Measurements from ENCODE around the gene CCNI2.

DNA sequence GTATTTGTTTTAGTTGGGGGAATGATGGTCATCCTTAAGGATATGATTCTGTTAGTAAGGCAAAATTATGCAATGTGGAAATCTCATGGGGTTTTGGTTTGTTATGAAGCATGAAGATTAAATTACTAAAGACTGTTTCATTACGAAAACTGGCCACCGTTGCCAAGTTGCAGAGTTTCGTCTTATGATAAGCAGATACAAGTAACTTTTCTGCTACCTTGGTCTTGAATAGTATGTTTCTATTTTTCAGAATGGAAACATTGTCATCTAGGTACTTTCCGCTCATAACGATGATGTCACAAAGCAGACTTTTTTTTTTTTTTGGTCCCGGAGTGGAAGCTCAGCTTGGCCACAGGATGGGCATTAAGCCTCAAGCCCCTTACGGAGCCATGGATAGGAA is 4.2 kb downstream of the CCNI2 start:
- TF ChIP-seq, protein P1, sequence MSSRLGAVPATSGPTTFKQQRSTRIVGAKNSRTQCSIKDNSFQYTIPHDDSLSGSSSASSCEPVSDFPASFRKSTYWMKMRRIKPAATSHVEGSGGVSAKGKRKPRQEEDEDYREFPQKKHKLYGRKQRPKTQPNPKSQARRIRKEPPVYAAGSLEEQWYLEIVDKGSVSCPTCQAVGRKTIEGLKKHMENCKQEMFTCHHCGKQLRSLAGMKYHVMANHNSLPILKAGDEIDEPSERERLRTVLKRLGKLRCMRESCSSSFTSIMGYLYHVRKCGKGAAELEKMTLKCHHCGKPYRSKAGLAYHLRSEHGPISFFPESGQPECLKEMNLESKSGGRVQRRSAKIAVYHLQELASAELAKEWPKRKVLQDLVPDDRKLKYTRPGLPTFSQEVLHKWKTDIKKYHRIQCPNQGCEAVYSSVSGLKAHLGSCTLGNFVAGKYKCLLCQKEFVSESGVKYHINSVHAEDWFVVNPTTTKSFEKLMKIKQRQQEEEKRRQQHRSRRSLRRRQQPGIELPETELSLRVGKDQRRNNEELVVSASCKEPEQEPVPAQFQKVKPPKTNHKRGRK (CRISPR knock-in tag; IDR thresholded peaks at IDR 0.05; ENCODE audit: borderline replicate concordance) = no peak
- TF ChIP-seq SP1 (CRISPR knock-in tag; conservative IDR thresholded peaks at IDR 0.05) = no peak
- TF ChIP-seq, protein P2, sequence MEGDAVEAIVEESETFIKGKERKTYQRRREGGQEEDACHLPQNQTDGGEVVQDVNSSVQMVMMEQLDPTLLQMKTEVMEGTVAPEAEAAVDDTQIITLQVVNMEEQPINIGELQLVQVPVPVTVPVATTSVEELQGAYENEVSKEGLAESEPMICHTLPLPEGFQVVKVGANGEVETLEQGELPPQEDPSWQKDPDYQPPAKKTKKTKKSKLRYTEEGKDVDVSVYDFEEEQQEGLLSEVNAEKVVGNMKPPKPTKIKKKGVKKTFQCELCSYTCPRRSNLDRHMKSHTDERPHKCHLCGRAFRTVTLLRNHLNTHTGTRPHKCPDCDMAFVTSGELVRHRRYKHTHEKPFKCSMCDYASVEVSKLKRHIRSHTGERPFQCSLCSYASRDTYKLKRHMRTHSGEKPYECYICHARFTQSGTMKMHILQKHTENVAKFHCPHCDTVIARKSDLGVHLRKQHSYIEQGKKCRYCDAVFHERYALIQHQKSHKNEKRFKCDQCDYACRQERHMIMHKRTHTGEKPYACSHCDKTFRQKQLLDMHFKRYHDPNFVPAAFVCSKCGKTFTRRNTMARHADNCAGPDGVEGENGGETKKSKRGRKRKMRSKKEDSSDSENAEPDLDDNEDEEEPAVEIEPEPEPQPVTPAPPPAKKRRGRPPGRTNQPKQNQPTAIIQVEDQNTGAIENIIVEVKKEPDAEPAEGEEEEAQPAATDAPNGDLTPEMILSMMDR (IDR thresholded peaks at IDR 0.05) = no peak
- TF ChIP-seq CREB1 (CRISPR knock-in tag; IDR thresholded peaks at IDR 0.05) = no peak
- no peak for TF ChIP-seq TCF7 (CRISPR knock-in tag; IDR thresholded peaks at IDR 0.05; ENCODE audit: low read depth)
- TF ChIP-seq NR1H2 (CRISPR knock-in tag; IDR thresholded peaks at IDR 0.05) = no peak
- no peak for TF ChIP-seq ETV6 (CRISPR knock-in tag; IDR thresholded peaks at IDR 0.05)
- TF ChIP-seq, protein P3, sequence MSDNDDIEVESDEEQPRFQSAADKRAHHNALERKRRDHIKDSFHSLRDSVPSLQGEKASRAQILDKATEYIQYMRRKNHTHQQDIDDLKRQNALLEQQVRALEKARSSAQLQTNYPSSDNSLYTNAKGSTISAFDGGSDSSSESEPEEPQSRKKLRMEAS (CRISPR knock-in tag; IDR thresholded peaks at IDR 0.05) = no peak
- TF ChIP-seq, protein P4, sequence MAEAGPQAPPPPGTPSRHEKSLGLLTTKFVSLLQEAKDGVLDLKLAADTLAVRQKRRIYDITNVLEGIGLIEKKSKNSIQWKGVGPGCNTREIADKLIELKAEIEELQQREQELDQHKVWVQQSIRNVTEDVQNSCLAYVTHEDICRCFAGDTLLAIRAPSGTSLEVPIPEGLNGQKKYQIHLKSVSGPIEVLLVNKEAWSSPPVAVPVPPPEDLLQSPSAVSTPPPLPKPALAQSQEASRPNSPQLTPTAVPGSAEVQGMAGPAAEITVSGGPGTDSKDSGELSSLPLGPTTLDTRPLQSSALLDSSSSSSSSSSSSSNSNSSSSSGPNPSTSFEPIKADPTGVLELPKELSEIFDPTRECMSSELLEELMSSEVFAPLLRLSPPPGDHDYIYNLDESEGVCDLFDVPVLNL (CRISPR knock-in tag; IDR thresholded peaks at IDR 0.05; ENCODE audit: borderline replicate concordance, low read depth) = no peak
- no peak for TF ChIP-seq NR3C1 (CRISPR knock-in tag; conservative IDR thresholded peaks at IDR 0.05; ENCODE audit: low read depth)

All from WTC11 (cell line).